Ascending aorta (tissue), 2 donors: ENCODE measurements around the gene H6PD. TPM values are rescaled to one million over a fixed set of nuclear protein-coding genes. Genes with fewer than 3 reads are reported as not detected.

Experiments
- DNase-seq, 2 donors: peaks; one replicate each; pipeline ENCODE4 v3.0.0-alpha.2; 2019; ENCODE audit warnings: low spot score in 2 of 2
- H3K27ac ChIP-seq, 2 donors: fragments of 200-600 bp; sonication (generic); one replicate each; pipeline ENCODE4 v1.5.1; 2016 to 2017; ENCODE audit warnings: mild to moderate bottlenecking in 1 of 2
- H3K27me3 ChIP-seq: fragments of 200-600 bp; sonication (generic); one replicate; pipeline ENCODE4 v1.5.1; 2017
- H3K36me3 ChIP-seq, 2 donors: fragments of 200-600 bp; sonication (generic); one replicate each; pipeline ENCODE4 v1.5.1; 2016
- H3K4me1 ChIP-seq, 2 donors: fragments of 200-600 bp; sonication (generic); one replicate each; pipeline ENCODE4 v1.5.1; 2016 to 2017; ENCODE audit warnings: mild to moderate bottlenecking in 1 of 2
- H3K4me3 ChIP-seq, 2 donors: fragments of 200-600 bp; sonication (generic); one replicate each; pipeline ENCODE4 v1.5.1; 2016 to 2017; ENCODE audit warnings: mild to moderate bottlenecking in 1 of 2
- H3K9me3 ChIP-seq, 2 donors: fragments of 200-600 bp; sonication (generic); one replicate each; pipeline ENCODE4 v1.5.1; 2016
- intact Hi-C: fragments of 100-400 bp; cut with DNase I; formaldehyde crosslinking; loops from one replicate; pipeline ENCODE4 v1.15.1; 2023
- total RNA-seq: library from RNA; depleted of rRNA; stranded (reverse); fragments of >200 nt; gene quantifications from one replicate; pipeline ENCODE4 v1.1.0, GENCODE V29; 2016
- TF ChIP-seq, protein P1 (sequence below), 3 experiments: fragments of 200-600 bp in 2 of 3; fragments of 450-650 bp in 1 of 3; sonication (generic) in 2 of 3; IDR thresholded peaks; one replicate each; pipeline ENCODE4 v1.5.1; 2016 to 2019; ENCODE audit warnings: antibody characterized with exemption in 3 of 3, mild to moderate bottlenecking in 1 of 3, moderate library complexity in 1 of 3

The H6PD gene
- total RNA-seq, 1 donor from 2014 or later = 56.8 TPM

DNA sequence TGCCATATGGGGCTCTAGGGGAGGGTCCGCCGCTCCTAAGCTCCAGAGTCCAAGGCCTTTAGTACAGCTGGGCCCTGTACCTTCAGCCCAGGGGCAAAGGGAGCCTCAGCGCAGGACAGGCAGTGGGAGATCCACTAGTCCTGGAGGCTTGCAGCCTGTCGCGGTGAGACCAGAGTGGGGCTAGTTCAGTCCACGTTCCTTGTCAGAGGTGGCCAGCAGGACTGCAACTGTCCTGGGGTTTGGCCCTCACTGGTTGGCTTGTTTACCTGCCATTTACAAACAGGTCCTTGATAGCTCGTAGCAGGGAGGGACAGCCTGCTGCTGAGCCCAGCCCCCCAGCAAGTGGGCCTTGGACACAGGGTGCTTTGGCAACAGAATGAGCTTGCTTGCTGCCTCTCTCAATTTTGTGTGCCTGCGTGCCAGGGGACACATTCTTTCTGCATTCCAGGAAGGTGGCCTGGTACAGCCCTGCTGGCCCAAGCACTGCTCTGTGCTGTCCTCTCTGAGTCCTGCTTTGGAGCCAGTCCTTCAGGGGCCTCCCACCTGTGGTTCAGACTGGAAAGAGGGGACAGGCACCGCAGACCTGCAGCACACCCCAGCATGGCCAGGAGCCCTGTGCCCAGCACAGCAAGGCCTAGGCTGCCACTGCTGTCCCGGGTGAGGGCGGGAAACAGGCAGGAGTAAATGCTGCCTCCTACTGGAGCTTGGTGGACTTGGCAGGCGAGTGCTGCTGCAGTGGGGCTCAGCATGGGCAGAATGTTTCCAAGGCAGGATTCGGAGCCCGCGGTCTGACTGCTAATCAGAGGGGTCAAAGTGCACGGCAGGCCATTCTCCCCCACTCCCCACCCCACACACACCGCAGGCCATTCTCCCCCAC, 15.2 kb downstream of the H6PD start:
- Histone ChIP-seq H3K4me3 (peak overlapping the region in 1 of 2 donors; percentile 16), H3K4me1 (peaks cover 16 to 30% of the 10 kb centered on the region in 2 donors), H3K36me3 (peaks cover 22 to 31% of the 10 kb centered on the region in 2 donors), H3K9me3 (no peaks in the 10 kb centered on the region), H3K27ac (peak overlapping the region; percentile 51 to 53), H3K27me3 (no peaks in the 10 kb centered on the region)
- TF ChIP-seq, protein P1, sequence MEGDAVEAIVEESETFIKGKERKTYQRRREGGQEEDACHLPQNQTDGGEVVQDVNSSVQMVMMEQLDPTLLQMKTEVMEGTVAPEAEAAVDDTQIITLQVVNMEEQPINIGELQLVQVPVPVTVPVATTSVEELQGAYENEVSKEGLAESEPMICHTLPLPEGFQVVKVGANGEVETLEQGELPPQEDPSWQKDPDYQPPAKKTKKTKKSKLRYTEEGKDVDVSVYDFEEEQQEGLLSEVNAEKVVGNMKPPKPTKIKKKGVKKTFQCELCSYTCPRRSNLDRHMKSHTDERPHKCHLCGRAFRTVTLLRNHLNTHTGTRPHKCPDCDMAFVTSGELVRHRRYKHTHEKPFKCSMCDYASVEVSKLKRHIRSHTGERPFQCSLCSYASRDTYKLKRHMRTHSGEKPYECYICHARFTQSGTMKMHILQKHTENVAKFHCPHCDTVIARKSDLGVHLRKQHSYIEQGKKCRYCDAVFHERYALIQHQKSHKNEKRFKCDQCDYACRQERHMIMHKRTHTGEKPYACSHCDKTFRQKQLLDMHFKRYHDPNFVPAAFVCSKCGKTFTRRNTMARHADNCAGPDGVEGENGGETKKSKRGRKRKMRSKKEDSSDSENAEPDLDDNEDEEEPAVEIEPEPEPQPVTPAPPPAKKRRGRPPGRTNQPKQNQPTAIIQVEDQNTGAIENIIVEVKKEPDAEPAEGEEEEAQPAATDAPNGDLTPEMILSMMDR (IDR thresholded peaks at IDR 0.05) = peak; percentile 43 to 65 (median 46)
- no peak for DNase-seq
- intact Hi-C loops = loop anchor here (1.0 to 5.0 kb wide), 3 partner anchors 47 to 138 kb away; no protein-coding TSS in a partner anchor

DNA sequence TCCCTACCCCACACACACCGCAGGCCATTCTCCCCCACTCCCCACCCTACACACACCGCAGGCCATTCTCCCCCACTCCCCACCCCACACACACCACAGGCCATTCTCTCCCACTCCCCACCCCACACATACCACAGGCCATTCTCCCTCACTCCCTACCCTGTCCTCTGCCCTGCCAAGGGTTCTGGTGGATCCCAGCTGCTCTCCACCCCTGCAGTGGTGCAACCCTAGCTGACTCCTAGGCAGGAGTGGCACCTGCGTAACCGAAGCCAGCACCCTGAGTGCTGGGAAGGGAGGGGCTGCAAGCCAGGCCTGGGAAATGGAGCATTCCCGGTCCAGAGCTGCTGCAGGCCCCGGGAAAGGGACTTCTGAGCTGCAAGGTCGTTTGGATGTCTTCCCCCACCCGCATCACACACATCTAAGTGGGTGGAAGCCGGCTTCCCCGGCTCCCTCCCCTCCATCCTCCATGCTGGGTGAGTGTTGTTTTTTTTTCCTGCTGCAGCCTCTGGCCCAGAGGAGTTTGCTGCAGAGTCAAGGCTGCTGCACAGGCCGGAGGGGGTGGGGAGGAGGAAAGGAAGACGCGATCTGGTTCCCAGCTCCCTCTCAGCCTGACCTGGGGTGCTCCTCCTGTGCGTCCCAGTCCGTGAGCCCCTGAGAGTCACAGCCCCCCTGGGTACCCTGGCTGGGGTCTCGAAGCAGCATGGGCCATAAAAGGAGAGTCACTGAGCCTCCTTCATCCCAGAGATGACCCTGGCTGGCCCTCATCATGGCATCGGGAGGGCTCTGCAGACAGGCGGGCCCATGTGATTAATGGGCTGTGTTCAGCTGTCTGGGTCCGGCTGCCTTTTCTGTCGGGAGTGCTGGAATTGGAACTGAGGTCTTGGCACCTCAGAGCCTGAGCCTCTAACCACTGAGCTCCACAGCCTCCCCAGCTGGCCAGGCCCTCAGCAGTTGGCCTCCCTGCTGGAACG, 16.1 kb downstream of the H6PD start:
- Histone ChIP-seq H3K4me3 (peak overlapping the region in 1 of 2 donors; percentile 5), H3K9me3 (no peaks in the 10 kb centered on the region), H3K36me3 (peaks cover 17 to 26% of the 10 kb centered on the region in 2 donors), H3K27me3 (no peaks in the 10 kb centered on the region), H3K4me1 (peaks cover 15 to 30% of the 10 kb centered on the region in 2 donors), H3K27ac (peak overlapping the region; percentile 51 to 53)
- intact Hi-C loops = loop anchor here (1.0 kb wide), 1 partner anchor 139 kb away; no protein-coding TSS in a partner anchor
- no peak for DNase-seq
- TF ChIP-seq, protein P1 (IDR thresholded peaks at IDR 0.05) = no peak

- Histone ChIP-seq H3K27ac (no peak overlapping the region), H3K9me3 (no peaks in the 10 kb centered on the region), H3K4me1 (peaks cover 15 to 30% of the 10 kb centered on the region in 2 donors), H3K36me3 (peaks cover 11 to 29% of the 10 kb centered on the region in 2 donors), H3K4me3 (no peak overlapping the region), H3K27me3 (no peaks in the 10 kb centered on the region)
- DNase-seq = no peak
- TF ChIP-seq, protein P1 (IDR thresholded peaks at IDR 0.05) = no peak
- intact Hi-C loops = no loop called here
These were observed 16.9 kb downstream of the H6PD start for GRCh38 chr1:9251501-9251900.

- no peaks in the 10 kb centered on the region for H3K9me3 ChIP-seq
- H3K4me3 ChIP-seq = no peak overlapping the region
- peaks cover 2 to 14% of the 10 kb centered on the region in 2 donors for H3K36me3 ChIP-seq
- intact Hi-C loops = no loop called here
- no peak overlapping the region for H3K27ac ChIP-seq
- H3K27me3 ChIP-seq = no peaks in the 10 kb centered on the region
- TF ChIP-seq, protein P1 (IDR thresholded peaks at IDR 0.05) = no peak
- no peak for DNase-seq
- peaks cover 15 to 30% of the 10 kb centered on the region in 2 donors for H3K4me1 ChIP-seq
These were observed 18.4 kb downstream of the H6PD start for GRCh38 chr1:9253004-9253403.

DNA sequence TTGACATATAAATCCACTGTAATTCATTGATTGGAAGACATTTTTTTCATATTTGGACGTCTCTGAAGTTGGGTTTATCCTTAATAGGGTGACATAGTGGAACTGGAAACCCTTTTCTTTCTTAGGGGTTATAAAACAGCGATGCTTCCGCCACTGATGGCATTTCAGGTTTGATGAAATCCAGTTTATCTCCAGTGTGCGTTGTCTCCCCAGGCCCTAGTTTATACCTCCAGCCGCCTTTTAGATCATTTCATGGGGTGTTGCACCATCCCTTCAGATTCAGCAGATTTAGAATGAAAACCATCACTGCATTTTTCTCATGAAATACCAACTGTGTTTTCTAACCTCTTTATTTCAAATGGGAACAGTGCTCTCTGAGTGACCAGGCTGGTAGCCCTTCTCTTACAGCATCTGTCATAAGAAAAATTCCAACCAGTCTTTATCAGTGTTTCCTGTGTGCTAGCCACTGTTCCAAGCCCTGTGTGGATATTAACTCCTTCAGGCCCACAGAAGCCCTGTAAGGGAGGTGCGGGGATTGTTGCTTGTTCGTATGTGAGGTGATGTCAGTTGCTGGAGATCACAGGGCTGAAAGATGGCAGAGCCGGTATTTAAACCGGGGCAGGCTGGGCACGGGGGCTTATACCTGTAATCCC, 19.0 kb downstream of the H6PD start:
- peaks cover 2 to 13% of the 10 kb centered on the region in 2 donors for H3K36me3 ChIP-seq
- no peak overlapping the region for H3K4me3 ChIP-seq
- no peak for DNase-seq
- TF ChIP-seq, protein P1 (IDR thresholded peaks at IDR 0.05) = no peak
- H3K27me3 ChIP-seq = no peaks in the 10 kb centered on the region
- H3K4me1 ChIP-seq = peaks cover 15 to 29% of the 10 kb centered on the region in 2 donors
- no peaks in the 10 kb centered on the region for H3K9me3 ChIP-seq
- H3K27ac ChIP-seq = no peak overlapping the region
- intact Hi-C loops = no loop called here
